Measurements from ENCODE around the gene INPP5K.
A peak's percentile ranks its signal among the peaks of the same experiment; 100 is the strongest.

Gene INPP5K

DNA sequence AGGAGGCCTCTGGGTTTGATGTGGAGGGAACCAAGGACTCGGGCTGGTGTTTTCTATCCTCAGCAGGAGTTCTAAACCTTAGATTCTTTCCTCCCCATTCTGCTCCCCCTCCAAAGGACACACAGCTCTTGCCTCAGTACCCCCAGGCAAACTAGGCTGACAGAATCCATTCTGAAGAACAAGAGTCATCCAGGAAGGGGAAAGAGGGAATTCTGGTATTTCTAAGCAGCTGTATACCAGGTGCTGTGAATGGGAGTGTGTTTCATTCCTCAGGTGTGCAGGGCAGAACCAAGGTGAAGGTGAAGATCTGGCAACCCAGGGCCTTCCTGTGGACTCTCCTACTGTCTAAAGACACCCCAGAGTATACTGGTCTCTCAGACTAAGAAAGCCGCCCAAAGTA is 4.1 kb downstream of the INPP5K start:
- no peak overlapping the region for H3K4me2 ChIP-seq (ENCODE audit: low read length)
- WGBS (ENCODE audit: extremely low coverage, insufficient coverage, insufficient read length): no CpG with 5 or more reads among the region's 2 CpGs
- H4K8ac ChIP-seq (ENCODE audit: low read depth, low read length): no peak overlapping the region

DNA sequence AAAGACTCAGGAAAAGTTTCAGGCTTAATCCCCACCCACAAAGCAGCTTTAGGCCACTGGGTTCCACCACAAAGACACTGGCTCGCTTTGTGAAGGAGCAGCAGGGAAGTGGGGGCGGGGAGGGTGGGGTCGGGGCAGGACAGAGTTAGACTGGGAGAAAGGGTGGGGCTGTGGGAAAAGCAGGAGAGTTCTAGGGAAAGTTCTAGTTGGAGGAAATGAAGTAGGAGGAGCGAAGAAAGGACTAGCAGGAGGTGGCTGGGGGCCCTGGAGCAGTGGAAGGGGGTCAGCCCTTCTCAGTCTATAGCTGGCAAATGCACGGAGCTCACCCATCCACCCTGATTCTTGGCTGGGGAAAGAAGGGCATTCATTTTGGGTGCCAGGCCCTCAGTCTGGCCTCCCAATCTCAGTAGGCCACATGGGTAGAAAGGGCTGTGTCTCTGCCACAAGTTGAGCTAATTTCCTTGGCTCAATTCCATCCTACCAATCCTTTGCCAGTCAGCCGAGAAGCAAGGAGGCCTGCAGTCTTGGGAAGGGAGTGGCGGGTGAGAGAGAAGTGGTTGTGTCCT is 4.6 kb downstream of the INPP5K start:
- H3K18ac ChIP-seq (ENCODE audit: low read length): no peak overlapping the region
- no peak overlapping the region for H3K27ac ChIP-seq (ENCODE audit: low read depth, low read length)
- H3K9me3 ChIP-seq (ENCODE audit: insufficient read depth, low read depth, low read length): peaks cover 2% of the 10 kb centered on the region
- no peak overlapping the region for H4K91ac ChIP-seq (ENCODE audit: low read depth, low read length)
- no peak overlapping the region for H2BK120ac ChIP-seq (ENCODE audit: insufficient read depth, low read length, poor library complexity)
- no peak for DNase-seq
- H3K79me1 ChIP-seq (ENCODE audit: low read length): peaks cover 4% of the 10 kb centered on the region
- no peak overlapping the region for H2BK12ac ChIP-seq (ENCODE audit: low read length)
- H3K36me3 ChIP-seq (ENCODE audit: control insufficient read depth in 1 of 2, insufficient read depth in 2 of 2, low read length in 2 of 2): peaks cover 17 to 25% of the 10 kb centered on the region in 2 experiments
- H3K27me3 ChIP-seq (ENCODE audit: insufficient read depth, low read length): no peaks in the 10 kb centered on the region
- H3K23ac ChIP-seq (ENCODE audit: low read length): no peak overlapping the region
- H2BK5ac ChIP-seq (ENCODE audit: low read depth, low read length, poor library complexity): no peak overlapping the region
- no peak overlapping the region for H2AK5ac ChIP-seq (ENCODE audit: low read length)
- no peak overlapping the region for H2AFZ ChIP-seq (ENCODE audit: insufficient read depth, low read length, poor library complexity)
- no peak overlapping the region for H3K14ac ChIP-seq (ENCODE audit: low read length)
- no peak overlapping the region for H4K8ac ChIP-seq (ENCODE audit: low read depth, low read length)
- H3K4me3 ChIP-seq (ENCODE audit: low read depth, low read length): no peak overlapping the region
- WGBS (ENCODE audit: extremely low coverage, insufficient coverage, insufficient read length): no CpG with 5 or more reads among the region's 7 CpGs
- H3K4me1 ChIP-seq (ENCODE audit: control insufficient read depth in 1 of 2, insufficient read depth in 2 of 2, low read length in 2 of 2): peaks cover 4% of the 10 kb centered on the region in 2 experiments
- no peak overlapping the region for H3K9ac ChIP-seq (ENCODE audit: low read length)
- H3K4ac ChIP-seq (ENCODE audit: low read depth, low read length): no peak overlapping the region
- H3K79me2 ChIP-seq (ENCODE audit: control insufficient read depth, insufficient read depth, low read length, poor library complexity): peaks cover 4% of the 10 kb centered on the region
- no peak overlapping the region for H3K4me2 ChIP-seq (ENCODE audit: low read length)
- H4K12ac ChIP-seq (ENCODE audit: low read depth, low read length): no peak overlapping the region

More for the DNA sequence above, 4.1 kb downstream of the INPP5K start:
- Histone ChIP-seq H3K9me3 (ENCODE audit: insufficient read depth, low read depth, low read length) (peaks cover 2% of the 10 kb centered on the region), H3K18ac (ENCODE audit: low read length) (no peak overlapping the region), H3K4ac (ENCODE audit: low read depth, low read length) (no peak overlapping the region), H2AFZ (ENCODE audit: insufficient read depth, low read length, poor library complexity) (no peak overlapping the region), H2BK12ac (ENCODE audit: low read length) (no peak overlapping the region), H3K36me3 (ENCODE audit: control insufficient read depth in 1 of 2, insufficient read depth in 2 of 2, low read length in 2 of 2) (peaks cover 12 to 22% of the 10 kb centered on the region in 2 experiments), H2BK5ac (ENCODE audit: low read depth, low read length, poor library complexity) (no peak overlapping the region), H4K12ac (ENCODE audit: low read depth, low read length) (no peak overlapping the region), H3K79me2 (ENCODE audit: control insufficient read depth, insufficient read depth, low read length, poor library complexity) (peaks cover 5% of the 10 kb centered on the region), H3K4me3 (ENCODE audit: low read depth, low read length) (no peak overlapping the region), H3K4me1 (ENCODE audit: control insufficient read depth in 1 of 2, insufficient read depth in 2 of 2, low read length in 2 of 2) (peaks cover 4% of the 10 kb centered on the region in 2 experiments), H3K14ac (ENCODE audit: low read length) (no peak overlapping the region), H2BK120ac (ENCODE audit: insufficient read depth, low read length, poor library complexity) (no peak overlapping the region), H3K79me1 (ENCODE audit: low read length) (peaks cover 6% of the 10 kb centered on the region), H3K27ac (ENCODE audit: low read depth, low read length) (no peak overlapping the region), H2AK5ac (ENCODE audit: low read length) (no peak overlapping the region), H4K91ac (ENCODE audit: low read depth, low read length) (no peak overlapping the region), H3K27me3 (ENCODE audit: insufficient read depth, low read length) (no peaks in the 10 kb centered on the region), H3K9ac (ENCODE audit: low read length) (no peak overlapping the region), H3K23ac (ENCODE audit: low read length) (no peak overlapping the region)
- DNase-seq: no peak

DNA sequence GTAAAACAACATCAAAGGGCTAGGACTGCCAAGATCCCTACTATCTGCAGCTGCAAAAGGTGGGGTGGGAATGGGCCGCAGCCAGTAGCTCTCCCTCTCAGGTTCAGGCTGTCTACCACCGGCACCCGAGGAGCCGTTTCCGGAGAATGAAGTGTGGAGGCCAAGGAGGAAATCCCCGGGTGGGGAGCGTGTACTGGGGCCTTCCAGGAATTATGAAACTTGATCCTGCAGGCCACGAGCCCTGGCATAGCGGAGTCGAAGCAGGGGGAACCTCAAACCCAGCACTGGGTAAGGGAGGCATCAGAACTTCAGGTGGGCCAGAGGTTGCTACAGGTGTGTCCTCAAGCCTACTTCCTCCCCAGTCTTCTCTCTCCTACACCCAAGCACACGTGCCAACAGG is 5.1 kb downstream of the INPP5K start:
- Histone ChIP-seq H2BK120ac (ENCODE audit: insufficient read depth, low read length, poor library complexity) (no peak overlapping the region), H3K18ac (ENCODE audit: low read length) (no peak overlapping the region), H2AK5ac (ENCODE audit: low read length) (no peak overlapping the region), H2BK5ac (ENCODE audit: low read depth, low read length, poor library complexity) (no peak overlapping the region), H3K4me3 (ENCODE audit: low read depth, low read length) (no peak overlapping the region), H3K27me3 (ENCODE audit: insufficient read depth, low read length) (no peaks in the 10 kb centered on the region), H3K79me2 (ENCODE audit: control insufficient read depth, insufficient read depth, low read length, poor library complexity) (peaks cover 3% of the 10 kb centered on the region), H3K4ac (ENCODE audit: low read depth, low read length) (no peak overlapping the region), H4K8ac (ENCODE audit: low read depth, low read length) (no peak overlapping the region), H3K9ac (ENCODE audit: low read length) (no peak overlapping the region), H3K9me3 (ENCODE audit: insufficient read depth, low read depth, low read length) (peaks cover 2% of the 10 kb centered on the region), H4K12ac (ENCODE audit: low read depth, low read length) (no peak overlapping the region), H3K27ac (ENCODE audit: low read depth, low read length) (no peak overlapping the region), H3K79me1 (ENCODE audit: low read length) (peaks cover 3% of the 10 kb centered on the region), H2AFZ (ENCODE audit: insufficient read depth, low read length, poor library complexity) (no peak overlapping the region), H3K4me1 (ENCODE audit: control insufficient read depth in 1 of 2, insufficient read depth in 2 of 2, low read length in 2 of 2) (peaks cover 4% of the 10 kb centered on the region in 2 experiments), H3K36me3 (ENCODE audit: control insufficient read depth in 1 of 2, insufficient read depth in 2 of 2, low read length in 2 of 2) (peaks cover 19 to 30% of the 10 kb centered on the region in 2 experiments), H3K14ac (ENCODE audit: low read length) (no peak overlapping the region), H2BK12ac (ENCODE audit: low read length) (no peak overlapping the region), H4K91ac (ENCODE audit: low read depth, low read length) (no peak overlapping the region), H3K4me2 (ENCODE audit: low read length) (no peak overlapping the region), H3K23ac (ENCODE audit: low read length) (no peak overlapping the region)
- no peak for DNase-seq
- no CpG with 5 or more reads among the region's 11 CpGs for WGBS (ENCODE audit: extremely low coverage, insufficient coverage, insufficient read length)

DNA sequence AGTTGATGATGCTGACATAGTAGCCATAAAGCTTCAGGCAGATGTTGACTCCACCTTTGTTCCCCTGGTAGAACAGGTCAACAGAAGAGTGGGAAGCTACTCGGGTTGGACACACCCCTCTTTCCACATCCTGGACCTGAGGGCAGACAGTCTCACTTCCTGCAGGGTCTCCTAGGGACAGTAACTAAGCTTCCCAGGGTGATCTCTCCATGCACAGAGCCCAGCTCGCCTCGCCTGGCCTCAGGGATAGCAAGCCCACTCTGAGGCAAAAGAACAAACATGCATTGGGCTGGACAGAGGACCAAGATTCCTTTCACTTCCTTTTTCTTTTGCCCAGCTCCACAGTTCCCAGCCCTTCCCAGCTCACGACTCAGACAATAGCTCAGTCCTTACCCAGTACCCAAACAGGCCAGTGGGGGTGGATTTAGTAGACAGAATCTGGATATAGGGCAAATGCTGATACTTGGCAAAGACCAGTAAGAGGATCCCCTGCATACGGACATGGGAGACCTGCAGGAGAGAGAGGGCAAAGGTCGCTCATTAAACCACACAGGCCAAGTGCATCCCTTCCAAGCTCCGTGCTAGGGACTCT is 7.0 kb downstream of the INPP5K start:
- H3K9me3 ChIP-seq (ENCODE audit: insufficient read depth, low read depth, low read length): peaks cover 2% of the 10 kb centered on the region
- H3K27ac ChIP-seq (ENCODE audit: low read depth, low read length): no peak overlapping the region
- H3K79me1 ChIP-seq (ENCODE audit: low read length): no peaks in the 10 kb centered on the region
- H3K9ac ChIP-seq (ENCODE audit: low read length): no peak overlapping the region
- H3K18ac ChIP-seq (ENCODE audit: low read length): no peak overlapping the region
- H3K36me3 ChIP-seq (ENCODE audit: control insufficient read depth in 1 of 2, insufficient read depth in 2 of 2, low read length in 2 of 2): peaks cover 23 to 30% of the 10 kb centered on the region in 2 experiments
- no peak overlapping the region for H2BK120ac ChIP-seq (ENCODE audit: insufficient read depth, low read length, poor library complexity)
- DNase-seq: no peak
- no peak overlapping the region for H3K4ac ChIP-seq (ENCODE audit: low read depth, low read length)
- no peak overlapping the region for H3K14ac ChIP-seq (ENCODE audit: low read length)
- H3K4me2 ChIP-seq (ENCODE audit: low read length): no peak overlapping the region
- H3K23ac ChIP-seq (ENCODE audit: low read length): no peak overlapping the region
- H4K91ac ChIP-seq (ENCODE audit: low read depth, low read length): no peak overlapping the region
- no peak overlapping the region for H4K12ac ChIP-seq (ENCODE audit: low read depth, low read length)
- no peaks in the 10 kb centered on the region for H3K79me2 ChIP-seq (ENCODE audit: control insufficient read depth, insufficient read depth, low read length, poor library complexity)
- H4K8ac ChIP-seq (ENCODE audit: low read depth, low read length): no peak overlapping the region
- no peak overlapping the region for H2AK5ac ChIP-seq (ENCODE audit: low read length)
- WGBS (ENCODE audit: extremely low coverage, insufficient coverage, insufficient read length): no CpG with 5 or more reads among the region's 7 CpGs
- H3K4me1 ChIP-seq (ENCODE audit: control insufficient read depth in 1 of 2, insufficient read depth in 2 of 2, low read length in 2 of 2): peaks cover 0 to 2% of the 10 kb centered on the region in 2 experiments
- no peak overlapping the region for H2BK5ac ChIP-seq (ENCODE audit: low read depth, low read length, poor library complexity)
- H2AFZ ChIP-seq (ENCODE audit: insufficient read depth, low read length, poor library complexity): no peak overlapping the region
- H3K27me3 ChIP-seq (ENCODE audit: insufficient read depth, low read length): no peaks in the 10 kb centered on the region
- peak overlapping the region; percentile 30 for H3K4me3 ChIP-seq (ENCODE audit: low read depth, low read length)
- no peak overlapping the region for H2BK12ac ChIP-seq (ENCODE audit: low read length)

Measured in trophoblast cell (in vitro differentiated cells and primary cell).